HepG2 (cell line): ENCODE data around the gene CAMKV. TPM values are rescaled to one million over a fixed set of nuclear protein-coding genes. Genes with fewer than 3 reads are reported as not detected.

Source experiments
- ASH2L ChIP-seq: fragments of 300-600, 200-600 bp; sonication (generic); IDR thresholded peaks from 2 replicates; pipeline ENCODE4 v1.7.0; 2017; ENCODE audit warnings: low read depth, mild to moderate bottlenecking, moderate library complexity, mixed read lengths, low read length; ENCODE audit not compliant: insufficient read length
- EED ChIP-seq: sonication (generic); formaldehyde crosslinking; IDR thresholded peaks from 2 replicates; pipeline ENCODE4 v1.5.0; 2020; ENCODE audit warnings: mild to moderate bottlenecking, missing genetic modification reagents
- EHMT2 ChIP-seq: fragments of 200-600 bp; sonication (generic); IDR thresholded peaks from 2 replicates; pipeline ENCODE4 v1.7.0; 2017; ENCODE audit warnings: antibody characterized with exemption, low read depth, low read length, borderline replicate concordance
- ELF3 ChIP-seq: IDR thresholded peaks from 2 replicates; pipeline ENCODE4 v1.6.1; 2016; ENCODE audit warnings: missing genetic modification reagents, missing compliant biosample characterization
- MXI1 ChIP-seq: IDR thresholded peaks from 3 replicates; pipeline ENCODE4 v1.6.1; 2012; ENCODE audit warnings: low read depth, low read length, inconsistent platforms, borderline replicate concordance
- NFE2L2 ChIP-seq: fragments of 150-350 bp; IDR thresholded peaks from 2 replicates; pipeline ENCODE4 v1.6.1; 2014; ENCODE audit warnings: low read length
- NFIC ChIP-seq: IDR thresholded peaks from 2 replicates; pipeline ENCODE4 v1.6.1; 2012; ENCODE audit warnings: mild to moderate bottlenecking, low read length, inconsistent platforms
- SRY ChIP-seq: sonication (generic); formaldehyde crosslinking; IDR thresholded peaks from 2 replicates; pipeline ENCODE4 v1.8.0; 2022; ENCODE audit warnings: mild to moderate bottlenecking, missing genetic modification reagents
- WIZ ChIP-seq: sonication (generic); formaldehyde crosslinking; IDR thresholded peaks from 2 replicates; pipeline ENCODE4 v1.5.1; 2020; ENCODE audit warnings: mild to moderate bottlenecking, missing genetic modification reagents
- ZBTB3 ChIP-seq: sonication (generic); formaldehyde crosslinking; IDR thresholded peaks from 2 replicates; pipeline ENCODE4 v1.4.0; 2020; ENCODE audit warnings: low read depth, mild to moderate bottlenecking, moderate library complexity, missing genetic modification reagents, borderline replicate concordance
- ZNF30 ChIP-seq: sonication (generic); formaldehyde crosslinking; IDR thresholded peaks from 2 replicates; pipeline ENCODE4 v1.5.0; 2020; ENCODE audit warnings: mild to moderate bottlenecking, missing genetic modification reagents
- ZNF326 ChIP-seq: sonication (generic); formaldehyde crosslinking; IDR thresholded peaks from 2 replicates; pipeline ENCODE4 v1.4.0; 2020; ENCODE audit warnings: missing genetic modification reagents, borderline replicate concordance
- ZNF335 ChIP-seq: sonication (generic); formaldehyde crosslinking; IDR thresholded peaks from 2 replicates; pipeline ENCODE4 v1.4.0; 2020; ENCODE audit warnings: missing genetic modification reagents
- ZNF468 ChIP-seq: sonication (generic); formaldehyde crosslinking; IDR thresholded peaks from 2 replicates; pipeline ENCODE4 v1.8.0; 2022; ENCODE audit warnings: mild to moderate bottlenecking, moderate library complexity, missing genetic modification reagents
- ZNF510 ChIP-seq: sonication (generic); formaldehyde crosslinking; IDR thresholded peaks from 2 replicates; pipeline ENCODE4 v1.4.0; 2020; ENCODE audit warnings: low read depth, mild to moderate bottlenecking, missing genetic modification reagents
- ZNF746 ChIP-seq: sonication (generic); formaldehyde crosslinking; IDR thresholded peaks from 2 replicates; pipeline ENCODE4 v1.8.0; 2022; ENCODE audit warnings: mild to moderate bottlenecking, missing genetic modification reagents
- ZNF761 ChIP-seq: sonication (generic); formaldehyde crosslinking; conservative IDR thresholded peaks from 2 replicates; pipeline ENCODE4 v1.4.0; 2020; ENCODE audit warnings: mild to moderate bottlenecking, missing genetic modification reagents
- ZNF792 ChIP-seq: IDR thresholded peaks from 2 replicates; pipeline ENCODE4 v1.6.1; 2016
- ZNF816 ChIP-seq: sonication (generic); formaldehyde crosslinking; IDR thresholded peaks from 2 replicates; pipeline ENCODE4 v1.8.0; 2022; ENCODE audit warnings: missing genetic modification reagents, mild to moderate bottlenecking, borderline replicate concordance
- ZZZ3 ChIP-seq: sonication (generic); formaldehyde crosslinking; IDR thresholded peaks from 2 replicates; pipeline ENCODE4 v1.4.0; 2020; ENCODE audit warnings: missing genetic modification reagents, mild to moderate bottlenecking, borderline replicate concordance
- polyA plus RNA-seq, 8 experiments: library from polyadenylated mRNA; depleted of rRNA in 3 of 8; stranded (reverse) in 7 of 8; unstranded in 1 of 8; fragments of >200 nt; fragmentation: Illumina TruSeq in 4 of 8; extraction: Trizol in 4 of 8; gene quantifications; 2 replicates each; pipeline versions ENCODE4 v1.2.1 to v1.2.3, GENCODE V29; 2011 to 2016; ENCODE audit warnings: low read depth in 4 of 8, missing spikeins in 1 of 8, mixed read lengths in 1 of 8; ENCODE audit not compliant: insufficient read depth in 1 of 8
- total RNA-seq, 5 experiments: library from RNA; depleted of rRNA; stranded (reverse); fragments of >200 nt; fragmentation: Illumina TruSeq; extraction: Trizol; gene quantifications; 2 replicates each; pipeline ENCODE4 v1.2.3, GENCODE V29; 2016; ENCODE audit warnings: low read depth in 1 of 5
- TF ChIP-seq, protein P1 (sequence below): sonication (generic); formaldehyde crosslinking; IDR thresholded peaks from 2 replicates; pipeline ENCODE4 v1.8.0; 2022; ENCODE audit warnings: missing genetic modification reagents, mild to moderate bottlenecking, borderline replicate concordance
- TF ChIP-seq, protein P2 (sequence below): sonication (generic); formaldehyde crosslinking; IDR thresholded peaks from 2 replicates; pipeline ENCODE4 v1.5.1; 2020; ENCODE audit warnings: mild to moderate bottlenecking, missing genetic modification reagents, moderate library complexity
- TF ChIP-seq, protein P3 (sequence below): IDR thresholded peaks from 2 replicates; pipeline ENCODE4 v1.6.1; 2016; ENCODE audit warnings: mild to moderate bottlenecking

CAMKV gene
- total and polyA plus RNA-seq, 2 of the 13 experiments (the other 11 are each of a cell fraction or from before 2014, with no cell fraction given): 0.13 to 0.15 TPM

DNA sequence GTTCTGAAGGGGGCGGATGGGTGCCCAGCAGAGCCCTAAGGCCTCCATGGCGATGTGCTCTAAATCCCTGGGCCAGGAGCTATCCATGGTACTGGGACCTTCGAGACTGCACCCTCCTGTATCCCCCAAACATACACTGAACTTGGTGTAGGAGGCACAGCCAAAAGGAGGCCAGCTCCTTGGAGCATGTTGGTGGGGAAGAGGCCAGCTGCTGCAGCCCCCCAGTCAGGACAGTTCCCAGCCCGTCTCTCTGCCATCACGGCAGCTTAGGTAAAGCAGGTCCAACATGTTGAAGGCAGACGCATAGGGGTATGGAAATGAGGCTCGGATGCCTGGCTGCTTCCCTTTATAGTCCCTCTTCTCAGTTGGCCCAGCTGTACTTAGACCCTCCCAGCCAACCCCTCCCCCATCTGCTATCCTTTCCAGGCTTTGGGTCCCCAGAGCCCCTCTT is 1.8 kb downstream of the CAMKV start (continued):
- no peak for TF ChIP-seq ZNF30 (CRISPR knock-in tag)
- no peak for TF ChIP-seq NFE2L2
- TF ChIP-seq ASH2L: no peak
- TF ChIP-seq, protein P1, sequence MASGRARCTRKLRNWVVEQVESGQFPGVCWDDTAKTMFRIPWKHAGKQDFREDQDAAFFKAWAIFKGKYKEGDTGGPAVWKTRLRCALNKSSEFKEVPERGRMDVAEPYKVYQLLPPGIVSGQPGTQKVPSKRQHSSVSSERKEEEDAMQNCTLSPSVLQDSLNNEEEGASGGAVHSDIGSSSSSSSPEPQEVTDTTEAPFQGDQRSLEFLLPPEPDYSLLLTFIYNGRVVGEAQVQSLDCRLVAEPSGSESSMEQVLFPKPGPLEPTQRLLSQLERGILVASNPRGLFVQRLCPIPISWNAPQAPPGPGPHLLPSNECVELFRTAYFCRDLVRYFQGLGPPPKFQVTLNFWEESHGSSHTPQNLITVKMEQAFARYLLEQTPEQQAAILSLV (CRISPR knock-in tag): no peak
- TF ChIP-seq EED (CRISPR knock-in tag): no peak
- TF ChIP-seq ZBTB3 (CRISPR knock-in tag): no peak
- TF ChIP-seq, protein P2, sequence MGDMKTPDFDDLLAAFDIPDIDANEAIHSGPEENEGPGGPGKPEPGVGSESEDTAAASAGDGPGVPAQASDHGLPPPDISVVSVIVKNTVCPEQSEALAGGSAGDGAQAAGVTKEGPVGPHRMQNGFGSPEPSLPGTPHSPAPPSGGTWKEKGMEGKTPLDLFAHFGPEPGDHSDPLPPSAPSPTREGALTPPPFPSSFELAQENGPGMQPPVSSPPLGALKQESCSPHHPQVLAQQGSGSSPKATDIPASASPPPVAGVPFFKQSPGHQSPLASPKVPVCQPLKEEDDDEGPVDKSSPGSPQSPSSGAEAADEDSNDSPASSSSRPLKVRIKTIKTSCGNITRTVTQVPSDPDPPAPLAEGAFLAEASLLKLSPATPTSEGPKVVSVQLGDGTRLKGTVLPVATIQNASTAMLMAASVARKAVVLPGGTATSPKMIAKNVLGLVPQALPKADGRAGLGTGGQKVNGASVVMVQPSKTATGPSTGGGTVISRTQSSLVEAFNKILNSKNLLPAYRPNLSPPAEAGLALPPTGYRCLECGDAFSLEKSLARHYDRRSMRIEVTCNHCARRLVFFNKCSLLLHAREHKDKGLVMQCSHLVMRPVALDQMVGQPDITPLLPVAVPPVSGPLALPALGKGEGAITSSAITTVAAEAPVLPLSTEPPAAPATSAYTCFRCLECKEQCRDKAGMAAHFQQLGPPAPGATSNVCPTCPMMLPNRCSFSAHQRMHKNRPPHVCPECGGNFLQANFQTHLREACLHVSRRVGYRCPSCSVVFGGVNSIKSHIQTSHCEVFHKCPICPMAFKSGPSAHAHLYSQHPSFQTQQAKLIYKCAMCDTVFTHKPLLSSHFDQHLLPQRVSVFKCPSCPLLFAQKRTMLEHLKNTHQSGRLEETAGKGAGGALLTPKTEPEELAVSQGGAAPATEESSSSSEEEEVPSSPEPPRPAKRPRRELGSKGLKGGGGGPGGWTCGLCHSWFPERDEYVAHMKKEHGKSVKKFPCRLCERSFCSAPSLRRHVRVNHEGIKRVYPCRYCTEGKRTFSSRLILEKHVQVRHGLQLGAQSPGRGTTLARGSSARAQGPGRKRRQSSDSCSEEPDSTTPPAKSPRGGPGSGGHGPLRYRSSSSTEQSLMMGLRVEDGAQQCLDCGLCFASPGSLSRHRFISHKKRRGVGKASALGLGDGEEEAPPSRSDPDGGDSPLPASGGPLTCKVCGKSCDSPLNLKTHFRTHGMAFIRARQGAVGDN (CRISPR knock-in tag): no peak
- no peak for TF ChIP-seq ZNF816 (CRISPR knock-in tag)
- TF ChIP-seq NFIC: no peak
- TF ChIP-seq SRY: no peak
- no peak for TF ChIP-seq ZNF326 (CRISPR knock-in tag)
- TF ChIP-seq ZNF746 (CRISPR knock-in tag): no peak
- TF ChIP-seq ZNF468: no peak
- TF ChIP-seq ZNF761 (CRISPR knock-in tag): no peak
- TF ChIP-seq WIZ (CRISPR knock-in tag): peak; percentile 62; the same call in 1 of the 2 replicates
- no peak for TF ChIP-seq ZNF510
- no peak for TF ChIP-seq ZNF335 (CRISPR knock-in tag)
- TF ChIP-seq ZNF792 (CRISPR knock-in tag): 0 out of 2 replicates have a peak, but pooled peaks have one; percentile 30
- no peak for TF ChIP-seq MXI1
- peak; percentile 76; the same call in 1 of the 2 replicates for TF ChIP-seq EHMT2
- no peak for TF ChIP-seq ZZZ3 (CRISPR knock-in tag)
- TF ChIP-seq, protein P3, sequence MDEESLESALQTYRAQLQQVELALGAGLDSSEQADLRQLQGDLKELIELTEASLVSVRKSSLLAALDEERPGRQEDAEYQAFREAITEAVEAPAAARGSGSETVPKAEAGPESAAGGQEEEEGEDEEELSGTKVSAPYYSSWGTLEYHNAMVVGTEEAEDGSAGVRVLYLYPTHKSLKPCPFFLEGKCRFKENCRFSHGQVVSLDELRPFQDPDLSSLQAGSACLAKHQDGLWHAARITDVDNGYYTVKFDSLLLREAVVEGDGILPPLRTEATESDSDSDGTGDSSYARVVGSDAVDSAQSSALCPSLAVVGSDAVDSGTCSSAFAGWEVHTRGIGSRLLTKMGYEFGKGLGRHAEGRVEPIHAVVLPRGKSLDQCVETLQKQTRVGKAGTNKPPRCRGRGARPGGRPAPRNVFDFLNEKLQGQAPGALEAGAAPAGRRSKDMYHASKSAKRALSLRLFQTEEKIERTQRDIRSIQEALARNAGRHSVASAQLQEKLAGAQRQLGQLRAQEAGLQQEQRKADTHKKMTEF (CRISPR knock-in tag): no peak
- no peak for TF ChIP-seq ELF3
